ENCODE data around the gene DLGAP3.

DLGAP3 gene

GRCh38 chr1:34929853-34930701 is 627 bp upstream of the DLGAP3 start:
- intact Hi-C loops (cut with DNase I): no loop called here
- peak in 2 of 42 donors; percentile 11 to 26 for DNase-seq

GRCh38 chr1:34928699-34929496 is 552 bp downstream of the DLGAP3 start:
- intact Hi-C loops (cut with DNase I): no loop called here
- DNase-seq: peak in 11 of 42 donors; percentile 27 to 63 (median 42)

- intact Hi-C loops (cut with DNase I): no loop called here
- peak in 3 of 42 donors; percentile 26 to 54 (median 37) for DNase-seq
Measured at GRCh38 chr1:34928066-34928696, 1.3 kb downstream of the DLGAP3 start.

DNA sequence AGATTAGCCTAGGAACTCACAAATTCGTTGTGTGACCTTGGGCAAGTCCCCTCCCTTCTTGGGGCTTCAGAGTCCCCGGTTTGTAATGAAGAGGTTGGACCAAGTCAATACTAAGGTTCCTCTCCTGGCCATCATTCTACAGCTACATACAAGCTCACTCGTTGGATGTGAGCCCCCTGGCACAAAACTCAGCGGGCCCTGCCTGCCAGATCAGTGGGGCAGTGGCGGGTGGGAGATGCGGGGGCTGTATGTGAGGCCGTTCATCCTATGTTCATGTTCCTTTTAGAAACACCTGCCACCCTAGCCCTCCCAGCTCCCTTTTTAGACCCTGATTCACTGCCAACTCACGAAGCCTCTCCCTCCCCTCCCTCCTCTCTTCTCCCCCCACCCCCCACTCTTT is 2.1 kb downstream of the DLGAP3 start:
- DNase-seq: no peak
- intact Hi-C loops (cut with DNase I): no loop called here

DNA sequence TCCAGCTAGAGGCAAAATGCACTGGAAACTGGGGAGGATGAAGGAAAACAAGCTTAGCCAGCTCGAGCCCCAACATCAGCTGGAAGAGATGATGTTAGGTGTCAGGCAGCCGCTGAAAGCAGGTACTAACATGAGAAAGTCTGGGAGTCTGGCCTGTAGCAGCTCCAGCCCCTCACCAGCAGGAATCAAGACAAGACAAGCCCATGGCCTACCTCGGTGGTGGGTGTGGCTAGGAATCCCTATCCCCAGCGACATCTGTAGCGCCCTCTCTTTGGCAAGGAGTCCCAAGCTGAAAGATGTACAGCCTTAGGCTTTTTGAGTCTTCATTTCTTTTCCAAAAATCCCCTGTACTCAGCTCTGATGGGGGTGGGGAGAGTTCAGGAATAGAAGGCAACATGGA is 2.6 kb downstream of the DLGAP3 start:
- DNase-seq: peak in 2 of 42 donors; percentile 7 to 35
- intact Hi-C loops (cut with DNase I): no loop called here

GRCh38 chr1:34926156-34926555 is 3.3 kb downstream of the DLGAP3 start:
- intact Hi-C loops (cut with DNase I): no loop called here

GRCh38 chr1:34925730-34926129 is 3.7 kb downstream of the DLGAP3 start:
- DNase-seq: peak in 16 of 42 donors; percentile 29 to 78 (median 58)
- intact Hi-C loops (cut with DNase I): no loop called here

More at GRCh38 chr1:34926156-34926555, 3.3 kb downstream of the DLGAP3 start:
- DNase-seq: peak in 6 of 42 donors; percentile 30 to 65 (median 44)

- DNase-seq: peak in 21 of 42 donors; percentile 30 to 79 (median 56)
- intact Hi-C loops (cut with DNase I): no loop called here
Measured at GRCh38 chr1:34924759-34925555, 4.5 kb downstream of the DLGAP3 start.

DNA sequence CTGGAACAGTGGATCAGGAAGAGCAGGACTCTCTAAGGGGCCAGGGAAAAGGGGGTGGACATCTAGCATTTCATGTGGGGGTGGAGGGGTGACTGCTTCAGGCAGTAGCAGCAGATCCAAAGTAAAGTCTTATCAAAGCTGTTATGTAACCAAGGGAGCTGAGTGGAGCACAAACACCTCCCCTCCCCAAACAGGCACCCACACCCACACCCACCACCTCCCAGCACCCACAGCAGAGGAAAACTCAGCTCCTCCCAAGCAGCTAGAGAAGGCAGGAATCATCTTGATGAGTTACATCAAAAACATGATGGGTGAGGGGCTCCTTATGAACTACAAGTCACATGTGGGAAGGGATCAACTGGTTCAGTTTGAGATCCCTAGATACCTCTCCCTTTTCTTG is 6.0 kb downstream of the DLGAP3 start:
- peak in 38 of 42 donors; percentile 27 to 87 (median 64) for DNase-seq
- intact Hi-C loops (cut with DNase I): no loop called here

GRCh38 chr1:34918977-34919561 is 10.4 kb downstream of the DLGAP3 start:
- DNase-seq: peak; percentile 55 to 94 (median 80)
- intact Hi-C loops (cut with DNase I): no loop called here

DNA sequence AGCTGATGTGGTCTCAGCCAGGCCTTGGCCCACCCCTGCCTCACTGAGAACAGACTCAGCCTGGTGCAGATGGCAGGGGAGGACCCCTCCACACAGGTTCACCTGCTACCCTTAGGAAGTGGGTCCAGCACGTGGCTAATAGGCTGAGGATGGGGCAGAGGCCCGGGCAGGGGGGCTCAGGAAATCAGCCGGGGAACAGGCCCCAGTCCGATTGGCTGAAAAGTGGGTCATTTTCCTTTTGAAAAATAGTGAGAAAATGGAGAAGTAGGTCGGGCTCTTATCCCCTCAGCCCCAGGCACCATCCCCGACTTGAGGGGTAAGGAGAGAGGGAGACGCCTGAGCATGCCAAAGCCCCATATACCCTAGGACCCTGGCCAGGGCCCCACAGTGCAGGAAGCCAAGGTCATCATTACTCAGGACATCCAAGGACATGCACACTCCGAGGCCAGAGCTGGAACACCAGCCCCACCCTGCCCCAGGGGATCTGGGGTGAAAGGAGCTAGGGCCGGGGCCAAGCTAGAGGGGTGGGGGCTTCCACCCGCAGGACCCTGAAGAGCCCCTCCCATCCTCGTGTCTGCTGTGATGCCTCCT is 11.0 kb downstream of the DLGAP3 start:
- intact Hi-C loops (cut with DNase I): no loop called here
- DNase-seq: peak in 2 of 42 donors; percentile 0 to 38

- intact Hi-C loops (cut with DNase I): no loop called here
- peak in 3 of 42 donors; percentile 0 to 31 (median 18) for DNase-seq
Measured at GRCh38 chr1:34917017-34917416, 12.4 kb downstream of the DLGAP3 start.

DNA sequence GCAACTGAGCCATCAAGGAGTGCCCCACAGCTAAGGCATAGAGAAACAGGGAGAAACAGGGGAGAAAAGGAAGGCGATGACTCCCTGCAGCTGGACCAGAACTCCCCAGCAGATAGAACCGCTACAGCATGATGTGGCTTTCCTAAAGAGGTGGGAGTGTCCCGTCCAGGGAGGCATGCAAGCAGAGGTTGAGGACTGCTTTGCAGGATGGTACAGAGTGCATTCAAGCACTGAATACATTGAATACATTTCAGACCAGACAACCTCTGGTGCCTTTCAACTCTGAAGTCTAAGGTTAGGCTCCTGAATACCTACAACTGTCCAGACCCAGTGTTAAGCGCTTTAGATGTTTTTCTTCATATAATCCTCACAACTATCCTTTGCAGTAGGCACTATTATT is 13.3 kb downstream of the DLGAP3 start:
- intact Hi-C loops (cut with DNase I): no loop called here
- peak in 2 of 42 donors; percentile 0 to 2 for DNase-seq

DNA sequence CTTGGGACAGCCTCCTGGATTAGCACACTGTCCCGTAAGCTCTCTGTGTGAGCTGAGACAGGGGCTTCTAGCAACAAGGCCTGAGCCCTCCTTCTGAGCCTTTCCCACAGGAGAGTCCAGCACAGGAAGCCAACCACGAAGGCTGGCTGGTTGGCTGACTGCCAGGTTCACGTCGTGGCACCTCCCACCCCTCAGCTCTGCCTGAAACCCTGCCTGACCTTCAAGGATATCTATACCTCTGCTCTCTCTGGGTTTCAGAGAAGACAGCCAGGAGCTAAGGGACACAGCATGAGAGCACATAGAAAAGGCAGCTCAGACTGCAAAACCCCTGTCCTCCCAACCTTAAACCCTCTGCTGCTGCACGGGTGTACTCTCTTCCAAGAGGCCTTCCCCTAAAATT is 13.9 kb downstream of the DLGAP3 start:
- DNase-seq: peak in 4 of 42 donors; percentile 1 to 38 (median 19)

GRCh38 chr1:34914958-34915357 is 14.5 kb downstream of the DLGAP3 start:
- intact Hi-C loops (cut with DNase I): no loop called here
- no peak for DNase-seq

More for the DNA sequence above, 13.9 kb downstream of the DLGAP3 start:
- intact Hi-C loops (cut with DNase I): no loop called here

DNA sequence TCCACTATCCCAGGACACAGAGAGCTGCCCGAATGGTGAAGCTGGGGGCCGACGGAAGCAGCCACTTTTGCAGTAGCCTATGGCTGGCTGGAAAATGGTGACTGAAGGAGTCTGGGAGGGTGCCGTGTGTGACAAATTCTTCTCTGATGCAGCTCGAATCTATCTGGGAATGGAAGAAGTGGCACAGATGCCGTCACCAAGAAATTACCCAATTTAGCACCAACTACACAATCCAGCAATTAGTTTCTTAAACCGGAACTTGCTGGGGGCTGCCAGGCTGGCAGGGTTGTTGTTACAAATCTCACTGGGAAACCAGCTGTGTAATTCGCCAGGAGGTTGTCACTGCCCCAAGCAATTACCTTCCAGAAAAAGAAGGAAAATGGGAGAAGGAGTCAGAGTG is 18.0 kb downstream of the DLGAP3 start:
- DNase-seq: peak in 3 of 42 donors; percentile 14 to 62 (median 21)
- intact Hi-C loops (cut with DNase I): no loop called here

DNA sequence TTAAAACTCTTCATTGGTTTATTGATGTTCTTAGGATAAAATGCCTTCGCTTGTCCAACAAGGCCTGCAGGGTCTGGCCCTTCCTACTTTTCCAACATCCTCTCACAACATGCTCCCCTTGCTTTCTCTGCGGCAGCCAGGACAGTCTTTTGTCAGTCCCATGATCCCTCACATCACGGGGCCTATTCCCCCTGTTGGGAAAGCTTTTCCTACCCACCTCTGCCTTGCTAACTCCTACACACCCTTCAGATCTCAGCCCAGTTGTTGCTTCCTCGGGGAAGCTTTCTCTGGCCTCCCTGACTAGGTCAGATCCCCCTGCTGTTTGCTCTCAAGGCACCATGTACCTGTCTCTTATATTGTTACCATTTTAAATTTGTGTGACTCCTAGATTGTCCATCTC is 19.0 kb downstream of the DLGAP3 start:
- intact Hi-C loops (cut with DNase I): no loop called here
- peak in 10 of 42 donors; percentile 8 to 74 (median 45) for DNase-seq

GRCh38 chr1:34908369-34908768 is 21.1 kb downstream of the DLGAP3 start:
- intact Hi-C loops (cut with DNase I): no loop called here

More at GRCh38 chr1:34908369-34908768, 21.1 kb downstream of the DLGAP3 start:
- no peak for DNase-seq
